HepG2 (cell line): ENCODE measurements around the gene TLCD5. TPM values are rescaled to one million over a fixed set of nuclear protein-coding genes. Genes with fewer than 3 reads are reported as not detected.

ENCODE experiments used
- ATAC-seq: fragments of 200-7000 bp; cut with Tn5 transposase; 3 replicates; pipeline ENCODE4 v1.9.1; 2020; ENCODE audit warnings: mild to moderate bottlenecking, moderate library complexity
- BruUV-seq: library from RNA; stranded (reverse); fragments of 400-500 nt; replicated peaks from 2 replicates; lab custom pipeline; 2021; lab: Mats Ljungman, UMichigan
- CTCF ChIA-PET: fragments of 300-600 bp; formaldehyde crosslinking; extraction: SDS; loops from one replicate; lab custom pipeline; 2021; ENCODE audit warnings: low total read pairs, inconsistent platforms, low intra/inter-chr PET ratio; lab: Yijun Ruan, JAX
- POLR2A ChIA-PET: fragments of 350-600 bp; sonication (Branson Sonifier 250); formaldehyde crosslinking; loops from one replicate; lab custom pipeline; 2020; ENCODE audit warnings: antibody characterized with exemption, inconsistent platforms; lab: Yijun Ruan, JAX
- DNase-seq: peaks from one replicate; pipeline ENCODE4 v3.0.0-alpha.2; 2015; ENCODE audit warnings: low spot score
- FAIRE-seq: peaks from 3 replicates; lab custom pipeline; 2011; peaks lifted over from hg19 to GRCh38; lab: Jason Lieb, UNC
- H2AFZ ChIP-seq: one replicate; pipeline ENCODE4 v1.6.1; 2011; ENCODE audit warnings: low read length, inconsistent platforms
- H3K27ac ChIP-seq: fragments of 300-600 bp; 3 replicates; pipeline ENCODE4 v1.8.0; 2011; ENCODE audit warnings: mixed run types, mild to moderate bottlenecking, mixed read lengths, low read length, inconsistent platforms; ENCODE audit not compliant: insufficient read depth; ENCODE audit errors: extremely low read length
- H3K27me3 ChIP-seq, 2 experiments: fragments of 200-600 bp in 1 of 2; 2 replicates in 1 of 2; 3 replicates in 1 of 2; pipeline versions ENCODE4 v1.6.0 to v1.8.0; 2011; ENCODE audit warnings: low read length in 2 of 2, mild to moderate bottlenecking in 2 of 2, moderate library complexity in 2 of 2, inconsistent platforms in 1 of 2; ENCODE audit not compliant: insufficient read depth in 2 of 2, control insufficient read depth in 1 of 2
- H3K36me3 ChIP-seq, 2 experiments: fragments of 200-600 bp in 1 of 2; replicated peaks in 1 of 2; 2 replicates in 1 of 2; 3 replicates in 1 of 2; pipeline versions ENCODE4 v1.5.1 to v1.8.0; 2011; ENCODE audit warnings: low read length in 2 of 2, inconsistent platforms in 1 of 2; ENCODE audit not compliant: insufficient read depth in 2 of 2, control insufficient read depth in 1 of 2
- H3K4me1 ChIP-seq: 2 replicates; pipeline ENCODE4 v1.5.1; 2012; ENCODE audit warnings: low read length, inconsistent platforms; ENCODE audit not compliant: insufficient read depth
- H3K4me2 ChIP-seq: 2 replicates; pipeline ENCODE4 v1.6.0; 2011; ENCODE audit warnings: low read depth, low read length, inconsistent platforms
- H3K4me3 ChIP-seq, 3 experiments: fragments of 200-600 bp in 1 of 3; sonication (generic), shearing (Covaris generic) in 1 of 3; replicated peaks in 1 of 3; 2 replicates each; pipeline ENCODE4 v1.5.1; 2011 to 2016; ENCODE audit warnings: low read length in 3 of 3, inconsistent platforms in 2 of 3, low read depth in 2 of 3, mild to moderate bottlenecking in 2 of 3, control low read depth in 1 of 3, mixed read lengths in 1 of 3; ENCODE audit not compliant: insufficient read depth in 1 of 3
- H3K79me2 ChIP-seq: one replicate; pipeline ENCODE4 v1.6.1; 2011; ENCODE audit warnings: low read length, inconsistent platforms; ENCODE audit not compliant: insufficient read depth
- H3K9ac ChIP-seq: 2 replicates; pipeline ENCODE4 v1.6.0; 2011; ENCODE audit warnings: mild to moderate bottlenecking, low read depth, low read length, inconsistent platforms; ENCODE audit not compliant: insufficient read depth
- H3K9me3 ChIP-seq: 2 replicates; pipeline ENCODE4 v1.5.1; 2012; ENCODE audit warnings: mild to moderate bottlenecking, low read length
- H4K20me1 ChIP-seq: 2 replicates; pipeline ENCODE4 v1.6.0; 2011; ENCODE audit warnings: inconsistent platforms, mild to moderate bottlenecking, low read length, moderate library complexity; ENCODE audit not compliant: insufficient read depth
- ARID5B ChIP-seq: IDR thresholded peaks from 2 replicates; pipeline ENCODE4 v1.4.0; 2020; ENCODE audit warnings: mild to moderate bottlenecking, missing genetic modification reagents
- ELF4 ChIP-seq: sonication (generic); formaldehyde crosslinking; IDR thresholded peaks from 2 replicates; pipeline ENCODE4 v1.5.0; 2020; ENCODE audit warnings: missing genetic modification reagents, mild to moderate bottlenecking, moderate library complexity, borderline replicate concordance
- FOXP1 ChIP-seq, 2 experiments: fragments of 450-650 bp in 1 of 2; IDR thresholded peaks; 2 replicates each; pipeline ENCODE4 v1.6.1; 2017 to 2018; ENCODE audit warnings: antibody characterized with exemption in 1 of 2
- ONECUT2 ChIP-seq: sonication (generic); formaldehyde crosslinking; IDR thresholded peaks from 2 replicates; pipeline ENCODE4 v1.4.0; 2020; ENCODE audit warnings: missing genetic modification reagents
- PAXIP1 ChIP-seq: sonication (generic); formaldehyde crosslinking; conservative IDR thresholded peaks from 2 replicates; pipeline ENCODE4 v1.4.0; 2020; ENCODE audit warnings: mild to moderate bottlenecking, missing genetic modification reagents, moderate library complexity
- TFE3 ChIP-seq: IDR thresholded peaks from 2 replicates; pipeline ENCODE4 v1.6.1; 2016
- ZBTB4 ChIP-seq: sonication (generic); formaldehyde crosslinking; IDR thresholded peaks from 2 replicates; pipeline ENCODE4 v1.4.0; 2020; ENCODE audit warnings: missing genetic modification reagents, mild to moderate bottlenecking, borderline replicate concordance
- ZC3H4 ChIP-seq: sonication (generic); formaldehyde crosslinking; IDR thresholded peaks from 2 replicates; pipeline ENCODE4 v1.4.0; 2020; ENCODE audit warnings: missing genetic modification reagents, borderline replicate concordance
- ZGPAT ChIP-seq: IDR thresholded peaks from 2 replicates; pipeline ENCODE4 v1.6.1; 2016; ENCODE audit warnings: mild to moderate bottlenecking
- WGBS: methylation state at CpG from one replicate; pipeline ENCODE4 v1.1.6; 2017; ENCODE audit warnings: low lambda C conversion rate; 5-methylcytosine and 5-hydroxymethylcytosine counted together
- in situ Hi-C: cut with HindIII; loops from 2 replicates; pipeline ENCODE4 v1.10.0; 2017; ENCODE audit warnings: low pct_unique_long_range_greater_than_20kb; ENCODE audit not compliant: extremely low pct_ligation_motif_present
- intact Hi-C: fragments of 100-400 bp; cut with micrococcal nuclease; formaldehyde crosslinking; loops from one replicate; pipeline ENCODE4 v1.10.0; 2022; ENCODE audit not compliant: unreplicated experiment
- polyA plus RNA-seq, 8 experiments: library from polyadenylated mRNA; depleted of rRNA in 3 of 8; stranded (reverse) in 7 of 8; unstranded in 1 of 8; fragments of >200 nt; fragmentation: Illumina TruSeq in 4 of 8; extraction: Trizol in 4 of 8; gene quantifications; 2 replicates each; pipeline versions ENCODE4 v1.2.1 to v1.2.3, GENCODE V29; 2011 to 2016; ENCODE audit warnings: low read depth in 4 of 8, missing spikeins in 1 of 8, mixed read lengths in 1 of 8; ENCODE audit not compliant: insufficient read depth in 1 of 8
- total RNA-seq, 5 experiments: library from RNA; depleted of rRNA; stranded (reverse); fragments of >200 nt; fragmentation: Illumina TruSeq; extraction: Trizol; gene quantifications; 2 replicates each; pipeline ENCODE4 v1.2.3, GENCODE V29; 2016; ENCODE audit warnings: low read depth in 1 of 5

The TLCD5 gene
- total and polyA plus RNA-seq, 2 of the 13 experiments (the other 11 are each of a cell fraction or from before 2014, with no cell fraction given) = 6.1 to 7.6 TPM

GRCh38 chr11:120354779-120355178 is 29.7 kb downstream of the TLCD5 start:
- BruUV-seq = no TSS peak
- H3K36me3 ChIP-seq = 0 out of 5 replicates have a peak, but pooled peaks cover 0 to 1% of the 10 kb centered on the region in 2 experiments
- peaks cover 47% of the 10 kb centered on the region for H3K4me1 ChIP-seq
- ATAC-seq (peak; percentile 87), DNase-seq (peak; percentile 22), FAIRE-seq (no peak)
- 40% methylated on average over 6 of the region's 6 CpGs for WGBS
- POLR2A ChIA-PET = interaction anchor here (1.1 kb wide), 1 partner anchor 28 kb away, joined by 5 read pairs; no protein-coding TSS in a partner anchor
- in situ Hi-C loops (no loop called here), intact Hi-C loops (no loop called here)
- H4K20me1 ChIP-seq = peaks cover 24% of the 10 kb centered on the region; the same call in 1 of the 2 replicates
- H3K27ac ChIP-seq = peak overlapping the region; percentile 11
- CTCF ChIA-PET = no interaction called here
- no peak overlapping the region for H2AFZ ChIP-seq
- H3K79me2 ChIP-seq = peaks cover 90% of the 10 kb centered on the region
- no peaks in the 10 kb centered on the region for H3K9me3 ChIP-seq
- H3K4me2 ChIP-seq = peak overlapping the region; percentile 30; the same call in 1 of the 2 replicates
- H3K4me3 ChIP-seq = no peak overlapping the region; a peak in 1 of 6 replicates
- no peak overlapping the region for H3K9ac ChIP-seq
- no peaks in the 10 kb centered on the region for H3K27me3 ChIP-seq
- TF ChIP-seq PAXIP1 (CRISPR knock-in tag) (peak; percentile 67), ELF4 (CRISPR knock-in tag) (no peak), ZC3H4 (CRISPR knock-in tag) (no peak), ONECUT2 (CRISPR knock-in tag) (peak; percentile 67), FOXP1 (IDR thresholded peaks at IDR 0.05) (no peak), FOXP1 (CRISPR knock-in tag; IDR thresholded peaks at IDR 0.05) (peak; percentile 52; the same call in 1 of the 2 replicates), TFE3 (CRISPR knock-in tag) (no peak), ARID5B (CRISPR knock-in tag) (peak; percentile 56), ZGPAT (CRISPR knock-in tag) (peak; percentile 44), ZBTB4 (CRISPR knock-in tag) (no peak)
